CD14-positive monocyte (primary cell): ENCODE results near the gene UQCRC2. TPM values are rescaled to one million over a fixed set of nuclear protein-coding genes. Genes with fewer than 3 reads are reported as not detected.
A peak's percentile ranks its signal among the peaks of the same experiment; 100 is the strongest.
"Not testable (repeated sequence)": the region's sequence is repeated elsewhere in the genome, so short reads cannot be mapped to it uniquely, and the experiment has no call there.

Source experiments
- DNase-seq, 3 donors: peaks; one replicate each; pipeline ENCODE4 v3.0.0-alpha.2; 2011 to 2022
- H2AFZ ChIP-seq: 2 replicates; pipeline ENCODE4 v1.6.0; 2012; ENCODE audit warnings: mild to moderate bottlenecking, low read depth, low read length, inconsistent platforms; ENCODE audit not compliant: insufficient read depth, poor library complexity, severe bottlenecking
- H3K27ac ChIP-seq, 2 donors: 1 replicate in 1 of 2; 2 replicates in 1 of 2; pipeline ENCODE4 v1.5.1; 2012 to 2013; ENCODE audit warnings: low read length in 2 of 2, control low read depth in 1 of 2, inconsistent platforms in 1 of 2, low read depth in 1 of 2, mild to moderate bottlenecking in 1 of 2
- H3K27me3 ChIP-seq, 2 donors: one replicate each; pipeline versions ENCODE4 v1.6.0 to v1.6.1; 2011 to 2013; ENCODE audit warnings: low read length in 2 of 2; ENCODE audit not compliant: control insufficient read depth in 2 of 2, insufficient read depth in 2 of 2
- H3K36me3 ChIP-seq, 2 donors: replicated peaks in 1 of 2; 1 replicate in 1 of 2; 2 replicates in 1 of 2; pipeline versions ENCODE4 v1.5.1 to v1.6.1; 2012 to 2013; ENCODE audit warnings: low read length in 2 of 2, control low read depth in 1 of 2, inconsistent platforms in 1 of 2, mild to moderate bottlenecking in 1 of 2; ENCODE audit not compliant: insufficient read depth in 2 of 2, control insufficient read depth in 1 of 2
- H3K4me1 ChIP-seq, 2 donors: 1 replicate in 1 of 2; 2 replicates in 1 of 2; pipeline versions ENCODE4 v1.5.1 to v1.6.1; 2012 to 2013; ENCODE audit warnings: low read length in 2 of 2, control low read depth in 1 of 2, inconsistent platforms in 1 of 2, mild to moderate bottlenecking in 1 of 2, moderate library complexity in 1 of 2; ENCODE audit not compliant: insufficient read depth in 2 of 2, control insufficient read depth in 1 of 2
- H3K4me2 ChIP-seq: replicated peaks from 2 replicates; pipeline ENCODE3; 2012; ENCODE audit warnings: low read length, moderate library complexity, mild to moderate bottlenecking; ENCODE audit not compliant: poor library complexity, severe bottlenecking; ENCODE audit errors: extremely low read depth
- H3K4me3 ChIP-seq, 3 experiments: fragments of 200-600 bp in 1 of 3; sonication (generic) in 1 of 3; replicated peaks in 1 of 3; 1 replicate in 2 of 3; 2 replicates in 1 of 3; pipeline ENCODE4 v1.5.1; 2011 to 2013; ENCODE audit warnings: low read length in 3 of 3, mild to moderate bottlenecking in 3 of 3, control low read depth in 2 of 3, low read depth in 2 of 3, inconsistent platforms in 1 of 3, moderate library complexity in 1 of 3
- H3K79me2 ChIP-seq: 2 replicates; pipeline ENCODE4 v1.6.0; 2012; ENCODE audit warnings: mild to moderate bottlenecking, control low read depth, inconsistent platforms, low read length, moderate library complexity; ENCODE audit not compliant: insufficient read depth
- H3K9ac ChIP-seq: 2 replicates; pipeline ENCODE4 v1.6.0; 2017; ENCODE audit warnings: low read length, mild to moderate bottlenecking; ENCODE audit not compliant: insufficient read depth, poor library complexity, severe bottlenecking
- H3K9me3 ChIP-seq, 2 donors: replicated peaks in 1 of 2; 1 replicate in 1 of 2; 2 replicates in 1 of 2; pipeline versions ENCODE4 v1.5.1 to v1.6.1; 2012 to 2013; ENCODE audit warnings: low read length in 2 of 2, control low read depth in 1 of 2; ENCODE audit not compliant: control insufficient read depth in 1 of 2, insufficient read depth in 1 of 2
- H4K20me1 ChIP-seq: 2 replicates; pipeline ENCODE4 v1.6.0; 2012; ENCODE audit warnings: mild to moderate bottlenecking, low read length, control low read depth, moderate library complexity; ENCODE audit not compliant: insufficient read depth
- H3K27ac Mint-ChIP-seq, 7 donors: one replicate each; pipeline ENCODE4 v1.8.0; 2020; ENCODE audit warnings: mild to moderate bottlenecking in 7 of 7, mixed read lengths in 7 of 7, moderate library complexity in 6 of 7, inconsistent platforms in 2 of 7
- H3K27me3 Mint-ChIP-seq, 3 donors: one replicate each; pipeline ENCODE4 v1.8.0; 2021 to 2022; ENCODE audit warnings: low read depth in 3 of 3, mild to moderate bottlenecking in 3 of 3, mixed read lengths in 3 of 3, moderate library complexity in 3 of 3, inconsistent platforms in 1 of 3
- H3K36me3 Mint-ChIP-seq, 2 donors: one replicate each; pipeline ENCODE4 v1.8.0; 2020; ENCODE audit warnings: mixed read lengths in 2 of 2, inconsistent platforms in 1 of 2, mild to moderate bottlenecking in 1 of 2
- H3K4me1 Mint-ChIP-seq: one replicate; pipeline ENCODE4 v1.8.0; 2020; ENCODE audit warnings: mild to moderate bottlenecking, mixed read lengths
- H3K4me3 Mint-ChIP-seq, 2 donors: one replicate each; pipeline ENCODE4 v1.8.0; 2020; ENCODE audit warnings: mild to moderate bottlenecking in 2 of 2, mixed read lengths in 2 of 2, moderate library complexity in 1 of 2
- H3K9me3 Mint-ChIP-seq, 7 donors: one replicate each; pipeline ENCODE4 v1.8.0; 2020 to 2022; ENCODE audit warnings: mixed read lengths in 7 of 7, mild to moderate bottlenecking in 6 of 7, moderate library complexity in 6 of 7, inconsistent platforms in 2 of 7
- WGBS: methylation state at CpG from one replicate; pipeline ENCODE4 v1.1.5; 2013; ENCODE audit warnings: missing lambda C conversion rate; ENCODE audit not compliant: insufficient coverage; 5-methylcytosine and 5-hydroxymethylcytosine counted together
- intact Hi-C, 2 donors: fragments of 100-400 bp; cut with micrococcal nuclease; formaldehyde crosslinking; loops; one replicate each; pipeline versions ENCODE4 v1.15.0 to v1.15.1; 2023
- polyA minus RNA-seq: library from RNA; depleted of rRNA, polyadenylated mRNA; stranded (reverse); fragments of >200 nt; gene quantifications from 2 replicates; pipeline ENCODE4 v1.2.3, GENCODE V29; 2012
- polyA plus RNA-seq, 3 donors: library from polyadenylated mRNA; depleted of rRNA in 1 of 3; unstranded in 2 of 3; stranded (reverse) in 1 of 3; fragments of 300-500 nt in 2 of 3; fragments of >200 nt in 1 of 3; fragmentation: Illumina TruSeq in 2 of 3; gene quantifications; 1 replicate in 2 of 3; 2 replicates in 1 of 3; pipeline ENCODE4 v1.2.3, GENCODE V29; 2012 to 2021
- total RNA-seq, 12 experiments: library from RNA in 1 of 12; stranded (reverse) in 1 of 12; fragments of 120-200 nt in 1 of 12; gene quantifications; one replicate each; pipeline ENCODE4 v1.2.4 and lab custom pipeline; 2013 to 2026; ENCODE audit warnings: mixed read lengths in 6 of 12, inconsistent platforms in 1 of 12
- TF ChIP-seq, protein P1 (sequence below): fragments of 200-600 bp; IDR thresholded peaks from one replicate; pipeline ENCODE4 v1.8.0; 2022; ENCODE audit warnings: antibody characterized with exemption, mild to moderate bottlenecking

UQCRC2 gene
- total RNA-seq (2013): 183 TPM
- polyA plus RNA-seq (100 to 1,000 TPM; 101 to 195 (median 189) TPM), polyA minus RNA-seq (58.9 and 80.6 TPM in 2 replicates), total RNA-seq (lab: John Stamatoyannopoulos, UW) (55.7 to 160 (median 130) reads per million in 11 experiments)

DNA sequence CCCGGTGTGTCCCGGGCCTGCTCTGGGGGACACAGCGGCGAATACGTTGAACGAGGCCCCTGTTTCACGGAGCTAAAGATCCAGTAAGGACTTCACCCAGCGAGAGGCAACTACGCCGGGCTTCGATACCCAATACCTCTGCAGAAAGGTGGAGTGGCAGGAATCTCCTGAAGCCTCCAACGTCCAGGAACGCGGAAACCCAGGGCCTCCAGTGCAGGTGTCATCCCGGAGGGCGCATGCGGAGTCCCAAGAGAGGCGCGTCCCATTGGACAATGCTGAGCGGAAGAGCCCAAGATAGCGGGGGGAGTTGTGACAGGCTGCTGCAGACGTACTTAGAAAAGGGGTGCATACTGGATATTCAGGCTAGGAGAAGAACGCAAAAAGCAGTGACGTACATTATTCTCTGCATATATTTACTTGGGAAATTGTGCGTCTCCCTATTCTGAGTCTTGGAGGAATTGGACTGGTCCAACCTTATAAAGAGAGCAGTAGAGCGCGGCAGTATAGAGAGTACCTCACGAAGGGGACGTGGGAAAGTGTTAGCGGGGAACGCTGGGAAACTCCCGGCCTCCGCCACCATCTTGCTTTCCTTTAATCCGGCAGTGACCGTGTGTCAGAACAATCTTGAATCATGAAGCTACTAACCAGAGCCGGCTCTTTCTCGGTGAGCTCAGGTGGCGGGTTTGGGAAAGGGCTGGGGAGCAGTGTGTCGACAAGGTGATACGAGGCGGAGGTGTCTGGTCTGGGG lies at the start of gene UQCRC2:
TSS of gene UQCRC2 (plus strand) at position 569 of the 748 bp plus-strand sequence. CDS start at position 632, 63 bp downstream.
- peak within 1 kb of the TSS; percentile 95 to 99 for H3K4me3 Mint-ChIP-seq
- Histone ChIP-seq H3K27ac (peak within 1 kb of the TSS; percentile 88 to 99), H3K9me3 (no peaks in the 10 kb centered on the region), H2AFZ (peak within 1 kb of the TSS; percentile 96), H3K4me1 (peaks cover 22 to 37% of the 10 kb centered on the region in 2 donors), H3K36me3 (peaks cover 13 to 24% of the 10 kb centered on the region in 2 donors), H3K27me3 (no peaks in the 10 kb centered on the region), H3K4me2 (peak within 1 kb of the TSS; percentile 83), H4K20me1 (peaks cover 41% of the 10 kb centered on the region), H3K9ac (peak within 1 kb of the TSS; percentile 94), H3K4me3 (peak within 1 kb of the TSS; percentile 89 to 91 (median 89)), H3K79me2 (peaks cover 84% of the 10 kb centered on the region)
- intact Hi-C loops: loop anchor here in 1 of 2 donors (5.0 kb wide), 1 partner anchor 296 kb away; no protein-coding TSS in a partner anchor
- peaks cover 25 to 26% of the 10 kb centered on the region in 2 donors for H3K36me3 Mint-ChIP-seq
- peaks cover 32% of the 10 kb centered on the region for H3K4me1 Mint-ChIP-seq
- H3K9me3 Mint-ChIP-seq: no peaks in the 10 kb centered on the region
- under 1% methylated on average over 36 of the region's 41 CpGs for WGBS
- H3K27me3 Mint-ChIP-seq: no peaks in the 10 kb centered on the region
- peak; percentile 87 to 91 (median 91) for DNase-seq
- H3K27ac Mint-ChIP-seq: peak within 1 kb of the TSS; percentile 98 to 100 (median 99)
- TF ChIP-seq, protein P1, sequence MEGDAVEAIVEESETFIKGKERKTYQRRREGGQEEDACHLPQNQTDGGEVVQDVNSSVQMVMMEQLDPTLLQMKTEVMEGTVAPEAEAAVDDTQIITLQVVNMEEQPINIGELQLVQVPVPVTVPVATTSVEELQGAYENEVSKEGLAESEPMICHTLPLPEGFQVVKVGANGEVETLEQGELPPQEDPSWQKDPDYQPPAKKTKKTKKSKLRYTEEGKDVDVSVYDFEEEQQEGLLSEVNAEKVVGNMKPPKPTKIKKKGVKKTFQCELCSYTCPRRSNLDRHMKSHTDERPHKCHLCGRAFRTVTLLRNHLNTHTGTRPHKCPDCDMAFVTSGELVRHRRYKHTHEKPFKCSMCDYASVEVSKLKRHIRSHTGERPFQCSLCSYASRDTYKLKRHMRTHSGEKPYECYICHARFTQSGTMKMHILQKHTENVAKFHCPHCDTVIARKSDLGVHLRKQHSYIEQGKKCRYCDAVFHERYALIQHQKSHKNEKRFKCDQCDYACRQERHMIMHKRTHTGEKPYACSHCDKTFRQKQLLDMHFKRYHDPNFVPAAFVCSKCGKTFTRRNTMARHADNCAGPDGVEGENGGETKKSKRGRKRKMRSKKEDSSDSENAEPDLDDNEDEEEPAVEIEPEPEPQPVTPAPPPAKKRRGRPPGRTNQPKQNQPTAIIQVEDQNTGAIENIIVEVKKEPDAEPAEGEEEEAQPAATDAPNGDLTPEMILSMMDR: no peak

DNA sequence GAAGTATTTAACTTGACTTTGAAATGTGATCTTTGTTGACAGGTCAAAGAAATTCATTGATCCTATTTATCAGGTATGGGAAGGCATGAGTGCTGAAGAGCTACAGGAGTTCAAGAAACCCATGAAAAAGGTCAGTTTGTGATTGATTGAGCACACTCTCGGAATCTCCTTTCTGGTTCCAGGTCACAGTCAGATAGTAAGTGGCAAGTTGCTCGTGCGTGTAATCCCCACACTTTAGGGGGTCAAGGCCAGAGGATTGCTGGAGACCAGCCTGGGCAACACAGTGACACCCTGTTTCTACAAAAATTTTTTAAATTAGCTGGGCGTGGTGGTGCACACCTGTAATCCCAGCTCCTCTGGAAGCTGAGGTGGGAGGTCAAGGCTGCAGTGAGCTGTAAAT lies 20.5 kb upstream of the UQCRC2 start:
- H3K27me3 ChIP-seq, H3K4me3 Mint-ChIP-seq, H3K27ac ChIP-seq, H3K36me3 Mint-ChIP-seq, H3K4me1 ChIP-seq, intact Hi-C loops, DNase-seq, H4K20me1 ChIP-seq, H3K9ac ChIP-seq, H3K4me3 ChIP-seq, H3K4me2 ChIP-seq, H3K27ac Mint-ChIP-seq, H3K9me3 ChIP-seq, H2AFZ ChIP-seq, H3K27me3 Mint-ChIP-seq, H3K36me3 ChIP-seq, H3K79me2 ChIP-seq, H3K9me3 Mint-ChIP-seq: not testable (repeated sequence)
- 100% methylated on average over 1 of the region's 4 CpGs for WGBS
- peaks cover 23% of the 10 kb centered on the region for H3K4me1 Mint-ChIP-seq

DNA sequence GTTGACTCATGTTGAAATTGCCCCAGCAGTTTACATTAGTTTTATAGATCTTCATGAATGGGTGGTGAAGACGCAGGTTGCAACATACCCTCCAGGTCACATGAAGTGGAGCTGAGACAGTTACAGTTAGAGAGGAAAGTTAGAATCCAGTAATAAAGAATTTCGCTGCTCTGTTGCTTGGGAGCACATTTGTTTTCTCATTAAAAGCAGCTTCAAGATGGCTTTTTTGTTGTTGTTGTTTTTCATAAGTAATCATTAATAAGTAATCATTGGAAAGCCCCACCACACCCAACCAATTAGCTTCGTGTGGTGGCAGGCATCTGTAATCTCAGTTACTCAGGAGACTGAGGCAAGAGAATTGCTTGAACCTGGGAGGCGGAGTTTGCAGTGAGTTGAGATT lies 19.8 kb upstream of the UQCRC2 start:
- H3K79me2 ChIP-seq, H3K4me2 ChIP-seq, H3K27ac ChIP-seq, H3K4me1 ChIP-seq, H3K27me3 Mint-ChIP-seq, H3K27me3 ChIP-seq, H4K20me1 ChIP-seq, intact Hi-C loops, H3K9ac ChIP-seq, H3K36me3 Mint-ChIP-seq, H3K9me3 Mint-ChIP-seq, DNase-seq, H3K9me3 ChIP-seq, H3K36me3 ChIP-seq, H2AFZ ChIP-seq, H3K4me3 ChIP-seq, H3K27ac Mint-ChIP-seq, H3K4me3 Mint-ChIP-seq: not testable (repeated sequence)
- no CpG with 5 or more reads among the region's 4 CpGs for WGBS
- H3K4me1 Mint-ChIP-seq: peaks cover 23% of the 10 kb centered on the region

DNA sequence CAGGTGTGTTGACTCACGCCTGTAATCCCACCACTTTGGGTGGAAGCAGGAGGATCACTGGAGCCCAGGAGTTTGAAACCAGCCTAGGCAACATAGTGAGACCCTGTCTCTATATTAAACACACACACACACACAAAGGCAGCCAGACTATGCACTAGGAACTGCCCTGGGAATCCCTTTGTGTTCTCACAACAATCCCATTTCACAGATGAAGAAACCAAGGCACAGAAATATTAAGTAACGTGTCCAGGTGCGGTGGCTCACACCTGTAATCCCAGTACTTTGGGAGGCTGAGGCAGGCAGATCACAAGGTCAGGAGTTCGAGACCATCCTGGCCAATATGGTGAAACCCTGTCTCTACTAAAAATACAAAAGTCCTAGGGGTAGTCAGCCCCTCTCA lies 19.4 kb upstream of the UQCRC2 start:
- H3K27me3 ChIP-seq, H3K9ac ChIP-seq, H3K36me3 Mint-ChIP-seq, H3K4me3 ChIP-seq, H3K27ac ChIP-seq, H3K4me3 Mint-ChIP-seq, H4K20me1 ChIP-seq, H3K36me3 ChIP-seq, intact Hi-C loops, H3K79me2 ChIP-seq, H3K9me3 Mint-ChIP-seq, H3K9me3 ChIP-seq, H2AFZ ChIP-seq, H3K4me2 ChIP-seq, DNase-seq, H3K27me3 Mint-ChIP-seq, H3K4me1 ChIP-seq: not testable (repeated sequence)
- H3K4me1 Mint-ChIP-seq: peaks cover 23% of the 10 kb centered on the region
- H3K27ac Mint-ChIP-seq: peak overlapping the region in 1 of 7 donors; percentile 15
- WGBS: no CpG with 5 or more reads among the region's 4 CpGs
